22Rv1 (cell line): ENCODE results near the gene ATP6V1G3.
"Not testable (repeated sequence)": the region's sequence is repeated elsewhere in the genome, so short reads cannot be mapped to it uniquely, and the experiment has no call there.

ENCODE experiments used
- CTCF ChIP-seq: fragments of 450-650 bp; IDR thresholded peaks from 2 replicates; pipeline ENCODE4 v1.5.1; 2017; ENCODE audit warnings: mild to moderate bottlenecking
- ZFX ChIP-seq: fragments of 450-650 bp; IDR thresholded peaks from 2 replicates; pipeline ENCODE4 v1.6.1; 2017; ENCODE audit warnings: antibody characterized with exemption, borderline replicate concordance

- not testable (repeated sequence) for TF ChIP-seq CTCF, ZFX
Observed at GRCh38 chr1:198477354-198477753, 63.1 kb downstream of the ATP6V1G3 start.
